MM.1S (cell line): ENCODE data around the gene GUCD1.

ENCODE experiments used
- DNase-seq: peaks from one replicate; pipeline ENCODE4 v3.0.0-alpha.2; 2015
- H2AFZ ChIP-seq: fragments of 300-600 bp; sonication (generic); 2 replicates; pipeline ENCODE4 v1.6.0; 2016; ENCODE audit warnings: antibody characterized with exemption, low read length
- H3F3A ChIP-seq: fragments of 300-600 bp; sonication (generic); 2 replicates; pipeline ENCODE4 v1.6.1; 2016; ENCODE audit warnings: mild to moderate bottlenecking, antibody characterized with exemption, low read length, moderate library complexity, mixed read lengths; ENCODE audit not compliant: insufficient read depth
- H3K27ac ChIP-seq: fragments of 300-600 bp; sonication (generic); 2 replicates; pipeline ENCODE4 v1.5.1; 2016; ENCODE audit warnings: mild to moderate bottlenecking, low read length
- H3K27me3 ChIP-seq: fragments of 300-600 bp; sonication (generic); replicated peaks from 2 replicates; pipeline ENCODE4 v1.6.0; 2016; ENCODE audit warnings: low read length; ENCODE audit not compliant: insufficient read depth
- H3K36me3 ChIP-seq: fragments of 300-600 bp; sonication (generic); replicated peaks from 2 replicates; pipeline ENCODE4 v1.6.1; 2016; ENCODE audit warnings: mild to moderate bottlenecking, low read length, mixed read lengths; ENCODE audit not compliant: insufficient read depth
- H3K4me1 ChIP-seq: fragments of 300-600 bp; sonication (generic); 2 replicates; pipeline ENCODE4 v1.6.1; 2016; ENCODE audit warnings: low read length, mixed read lengths
- H3K4me2 ChIP-seq: fragments of 300-600 bp; sonication (generic); 2 replicates; pipeline ENCODE4 v1.6.0; 2016; ENCODE audit warnings: low read depth, low read length
- H3K4me3 ChIP-seq: fragments of 300-600 bp; sonication (generic); 2 replicates; pipeline ENCODE4 v1.5.1; 2016; ENCODE audit warnings: low read length, mixed read lengths
- H3K79me2 ChIP-seq: fragments of 300-600 bp; sonication (generic); 2 replicates; pipeline ENCODE4 v1.6.1; 2016; ENCODE audit warnings: mixed run types, low read length, mixed read lengths
- H3K9ac ChIP-seq: fragments of 300-600 bp; sonication (generic); 2 replicates; pipeline ENCODE4 v1.6.1; 2016; ENCODE audit warnings: low read length, mixed read lengths
- H3K9me2 ChIP-seq: fragments of 300-600 bp; sonication (generic); replicated peaks from 2 replicates; pipeline ENCODE4 v1.6.1; 2016; ENCODE audit warnings: mild to moderate bottlenecking, low read length, mixed read lengths; ENCODE audit not compliant: insufficient read depth
- H3K9me3 ChIP-seq: fragments of 300-600 bp; sonication (generic); replicated peaks from 2 replicates; pipeline ENCODE4 v1.6.1; 2016; ENCODE audit warnings: mild to moderate bottlenecking, low read length, mixed read lengths; ENCODE audit not compliant: insufficient read depth
- H4K20me1 ChIP-seq: fragments of 300-600 bp; sonication (generic); 2 replicates; pipeline ENCODE4 v1.6.1; 2016; ENCODE audit warnings: mild to moderate bottlenecking, low read length, moderate library complexity, mixed read lengths; ENCODE audit not compliant: insufficient read depth
- EZH2 ChIP-seq: fragments of 300-600 bp; sonication (generic); optimal IDR thresholded peaks from 2 replicates; pipeline ENCODE3; 2017; ENCODE audit warnings: low read depth, mild to moderate bottlenecking, antibody characterized with exemption, low read length, mixed read lengths
- EZH2phosphoT487 ChIP-seq: fragments of 300-600 bp; sonication (generic); IDR thresholded peaks from 2 replicates; pipeline ENCODE4 v1.6.1; 2018; ENCODE audit warnings: antibody characterized with exemption, low read length
- TF ChIP-seq, protein P1 (sequence below): fragments of 300-600 bp; sonication (generic); IDR thresholded peaks from 2 replicates; pipeline ENCODE4 v1.5.1; 2016; ENCODE audit warnings: antibody characterized with exemption, low read length, mixed read lengths

GUCD1 gene

DNA sequence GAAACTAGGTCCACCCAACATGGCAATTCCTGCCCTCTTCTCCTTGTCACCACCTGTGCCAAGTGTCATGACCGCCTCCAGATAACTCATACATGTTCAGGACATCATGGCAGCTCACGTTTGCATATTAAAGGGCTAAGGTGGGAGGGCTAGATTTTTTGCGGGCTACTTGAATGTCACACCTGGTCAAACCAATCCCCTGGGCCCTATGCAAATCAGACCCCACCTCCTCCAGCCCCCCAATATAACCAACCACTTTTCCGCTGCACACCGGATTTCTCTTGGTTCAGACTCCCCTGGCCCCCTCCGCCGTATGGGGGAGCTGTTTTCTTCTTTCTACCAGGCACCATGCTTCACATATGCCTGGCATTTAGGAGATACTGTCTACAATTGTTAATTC lies 47.2 kb downstream of the GUCD1 start:
- H4K20me1 ChIP-seq: no peaks in the 10 kb centered on the region
- H3K9me2 ChIP-seq: no peaks in the 10 kb centered on the region
- H3K9me3 ChIP-seq: no peaks in the 10 kb centered on the region
- no peak overlapping the region for H3K4me3 ChIP-seq
- H3K4me1 ChIP-seq: peaks cover 5% of the 10 kb centered on the region; the same call in 1 of the 2 replicates
- H3K79me2 ChIP-seq: no peaks in the 10 kb centered on the region
- no peaks in the 10 kb centered on the region; the same call in 1 of the 2 replicates for H3F3A ChIP-seq
- no peak overlapping the region for H3K9ac ChIP-seq
- no peak overlapping the region for H3K27ac ChIP-seq
- H3K36me3 ChIP-seq: no peaks in the 10 kb centered on the region
- no peak overlapping the region for H2AFZ ChIP-seq
- no peak overlapping the region for H3K4me2 ChIP-seq
- TF ChIP-seq EZH2phosphoT487 (no peak), EZH2 (no peak)
- TF ChIP-seq, protein P1, sequence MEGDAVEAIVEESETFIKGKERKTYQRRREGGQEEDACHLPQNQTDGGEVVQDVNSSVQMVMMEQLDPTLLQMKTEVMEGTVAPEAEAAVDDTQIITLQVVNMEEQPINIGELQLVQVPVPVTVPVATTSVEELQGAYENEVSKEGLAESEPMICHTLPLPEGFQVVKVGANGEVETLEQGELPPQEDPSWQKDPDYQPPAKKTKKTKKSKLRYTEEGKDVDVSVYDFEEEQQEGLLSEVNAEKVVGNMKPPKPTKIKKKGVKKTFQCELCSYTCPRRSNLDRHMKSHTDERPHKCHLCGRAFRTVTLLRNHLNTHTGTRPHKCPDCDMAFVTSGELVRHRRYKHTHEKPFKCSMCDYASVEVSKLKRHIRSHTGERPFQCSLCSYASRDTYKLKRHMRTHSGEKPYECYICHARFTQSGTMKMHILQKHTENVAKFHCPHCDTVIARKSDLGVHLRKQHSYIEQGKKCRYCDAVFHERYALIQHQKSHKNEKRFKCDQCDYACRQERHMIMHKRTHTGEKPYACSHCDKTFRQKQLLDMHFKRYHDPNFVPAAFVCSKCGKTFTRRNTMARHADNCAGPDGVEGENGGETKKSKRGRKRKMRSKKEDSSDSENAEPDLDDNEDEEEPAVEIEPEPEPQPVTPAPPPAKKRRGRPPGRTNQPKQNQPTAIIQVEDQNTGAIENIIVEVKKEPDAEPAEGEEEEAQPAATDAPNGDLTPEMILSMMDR: no peak
- DNase-seq: no peak
- no peaks in the 10 kb centered on the region for H3K27me3 ChIP-seq

DNA sequence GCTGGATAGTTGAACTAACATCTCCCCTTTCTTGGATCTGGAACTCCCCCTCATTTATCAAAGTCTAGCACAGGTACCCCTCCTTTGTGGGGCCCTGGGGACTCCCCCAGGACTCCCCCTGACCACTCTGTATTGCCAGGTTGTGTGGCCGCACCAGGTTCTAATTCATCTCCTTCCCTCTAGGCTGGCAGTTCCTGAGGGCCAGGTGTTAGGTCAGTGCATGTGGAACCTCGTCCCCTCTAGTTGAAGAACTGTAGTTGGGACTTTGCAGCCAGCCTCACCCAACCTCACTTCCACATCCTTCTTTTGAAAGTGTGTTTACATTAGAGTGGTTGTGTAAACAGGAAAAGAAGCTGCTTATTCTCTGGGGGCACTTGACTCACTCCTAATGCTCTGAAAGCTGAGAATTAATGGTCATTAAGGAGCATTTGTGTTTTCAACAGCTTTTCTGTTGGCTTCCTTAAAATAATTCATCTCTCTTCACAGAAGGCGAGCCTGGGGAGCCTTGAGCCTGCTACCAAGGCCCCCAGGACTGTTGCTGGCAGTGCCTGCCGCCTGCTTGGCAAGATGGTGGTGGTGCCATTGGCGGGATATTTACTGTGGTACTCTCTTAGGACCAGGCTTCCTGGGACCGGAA lies 48.0 kb downstream of the GUCD1 start:
- Histone ChIP-seq H3K79me2 (no peaks in the 10 kb centered on the region), H4K20me1 (no peaks in the 10 kb centered on the region), H2AFZ (no peak overlapping the region), H3K27me3 (no peaks in the 10 kb centered on the region), H3K27ac (no peak overlapping the region), H3K9ac (no peak overlapping the region), H3F3A (no peaks in the 10 kb centered on the region; the same call in 1 of the 2 replicates), H3K36me3 (no peaks in the 10 kb centered on the region), H3K9me2 (no peaks in the 10 kb centered on the region), H3K9me3 (no peaks in the 10 kb centered on the region), H3K4me2 (no peak overlapping the region), H3K4me3 (no peak overlapping the region), H3K4me1 (peaks cover 5% of the 10 kb centered on the region; the same call in 1 of the 2 replicates)
- no peak for DNase-seq
- TF ChIP-seq EZH2phosphoT487: no peak
- TF ChIP-seq, protein P1: no peak
- TF ChIP-seq EZH2: no peak

DNA sequence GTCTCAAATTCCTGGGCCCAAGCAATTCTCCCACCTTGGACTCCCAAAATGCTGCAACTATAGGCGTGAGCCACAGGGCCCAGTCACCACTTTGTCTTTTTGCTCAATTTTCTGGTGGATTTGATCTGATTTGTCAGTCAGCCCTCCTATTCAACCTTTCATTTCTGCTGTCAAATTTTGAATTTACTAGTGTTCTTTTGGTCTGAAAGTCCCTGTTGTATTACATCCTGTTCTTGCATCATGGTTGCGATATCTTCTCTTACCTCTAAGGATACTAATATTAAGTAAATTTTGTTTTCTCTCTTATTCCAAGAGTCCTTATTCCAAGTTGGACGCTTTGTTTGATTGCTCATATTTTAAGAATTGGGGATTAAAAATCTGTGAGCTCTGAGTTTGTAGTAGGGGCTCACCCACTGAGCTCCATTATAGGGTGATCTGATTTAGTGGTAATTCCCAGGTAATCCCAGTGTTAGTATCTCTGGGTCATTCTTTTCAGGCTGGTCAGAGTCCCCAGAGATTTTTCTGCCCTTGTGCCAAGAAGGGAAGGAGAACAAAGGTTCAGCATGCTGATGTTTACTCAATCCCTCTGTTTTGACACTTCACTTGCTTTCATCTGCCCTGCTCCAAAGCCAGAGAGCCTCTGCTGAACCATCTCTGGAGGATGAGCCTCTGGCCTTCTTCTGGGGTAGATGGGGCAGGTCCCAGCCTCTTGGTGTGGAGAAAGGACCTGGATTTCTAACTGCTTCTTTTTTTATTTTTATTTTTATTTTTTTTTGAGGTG lies 49.8 kb downstream of the GUCD1 start:
- H3K4me1 ChIP-seq: no peaks in the 10 kb centered on the region
- H3K27me3 ChIP-seq: no peaks in the 10 kb centered on the region
- H4K20me1 ChIP-seq: no peaks in the 10 kb centered on the region
- DNase-seq: no peak
- H3K36me3 ChIP-seq: no peaks in the 10 kb centered on the region
- H3K27ac ChIP-seq: no peak overlapping the region
- TF ChIP-seq EZH2phosphoT487: no peak
- TF ChIP-seq, protein P1: no peak
- no peak for TF ChIP-seq EZH2
- no peak overlapping the region for H3K4me3 ChIP-seq
- no peak overlapping the region for H3K4me2 ChIP-seq
- H3K79me2 ChIP-seq: no peaks in the 10 kb centered on the region
- H3K9ac ChIP-seq: no peak overlapping the region
- H2AFZ ChIP-seq: no peak overlapping the region
- H3F3A ChIP-seq: no peaks in the 10 kb centered on the region
- H3K9me3 ChIP-seq: no peaks in the 10 kb centered on the region
- H3K9me2 ChIP-seq: no peaks in the 10 kb centered on the region
